Muscle of back (tissue), 13 donors: ENCODE measurements around the gene EEF1AKMT4. TPM values are rescaled to one million over a fixed set of nuclear protein-coding genes. Genes with fewer than 3 reads are reported as not detected.
A peak's percentile ranks its signal among the peaks of the same experiment; 100 is the strongest.

Source experiments
- DNase-seq, 3 donors: peaks; one replicate each; pipeline versions ENCODE4 v3.0.0 to v3.0.0-alpha.2; 2013
- long read RNA-seq, 9 donors: transcript quantifications; one replicate each; lab custom pipeline, GENCODE V29; 2026
- polyA plus RNA-seq, 10 donors: library from polyadenylated mRNA; unstranded; fragments of 120-200 nt; gene quantifications; one replicate each; pipeline ENCODE4 v1.2.1, GENCODE V29; 2013; ENCODE audit not compliant: insufficient read length in 10 of 10

EEF1AKMT4 gene
- 1 to 10 TPM in 8 of 10 donors, under 1 TPM in 2; 0.67 to 2.3 (median 1.5) TPM for polyA plus RNA-seq
- long read RNA-seq, donor 1, result 0 reads
- long read RNA-seq, donor 2, partial matches to known transcripts, result 0 of 1 reads
- long read RNA-seq, donor 2, other reads (novel, unspliced or antisense), result 0 of 1 reads
- long read RNA-seq, donor 3, result 0 reads
- long read RNA-seq, donor 4, partial matches to known transcripts, result 0 of 1 reads
- long read RNA-seq, donor 4, other reads (novel, unspliced or antisense), result 0 of 1 reads
- long read RNA-seq, donor 5, partial matches to known transcripts, result 0 of 4 reads
- long read RNA-seq, donor 5, other reads (novel, unspliced or antisense), result 0 of 4 reads
- long read RNA-seq, donor 6, partial matches to known transcripts, result 0 of 2 reads
- long read RNA-seq, donor 6, other reads (novel, unspliced or antisense), result 0 of 2 reads
- long read RNA-seq, donor 7, partial matches to known transcripts, result 0 of 2 reads
- long read RNA-seq, donor 7, other reads (novel, unspliced or antisense), result 0 of 2 reads
- long read RNA-seq, donor 8, partial matches to known transcripts, result 0 of 1 reads
- long read RNA-seq, donor 8, other reads (novel, unspliced or antisense), result 0 of 1 reads
- long read RNA-seq, donor 9, partial matches to known transcripts, result 0 of 1 reads
- long read RNA-seq, donor 9, other reads (novel, unspliced or antisense), result 0 of 1 reads

GRCh38 chr3:184249412-184250166, at the start of gene EEF1AKMT4:
Gene EEF1AKMT4, plus strand, starts transcription at chr3:184249672. Its CDS starts 23 bp downstream, at chr3:184249695.
- peak; percentile 95 to 97 (median 97) for DNase-seq

DNA sequence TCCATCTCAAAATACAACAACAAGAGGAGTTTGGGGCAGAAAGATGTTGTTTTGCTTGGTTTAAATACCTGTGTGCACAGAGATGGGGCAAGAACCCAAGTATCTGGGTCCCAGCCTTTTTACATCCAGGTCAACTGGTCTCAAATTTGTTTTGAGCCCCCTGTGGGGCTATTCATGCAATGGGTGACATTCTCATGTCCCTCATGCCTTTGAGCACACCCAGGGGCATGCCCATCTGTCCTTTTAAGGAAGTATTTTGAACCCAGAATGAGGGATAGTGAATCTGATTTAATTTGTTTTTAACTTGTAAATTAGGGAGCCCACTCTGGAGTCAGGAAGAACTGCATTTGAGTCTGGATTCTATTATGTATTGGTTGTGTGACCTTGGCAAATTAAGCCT, 48.6 kb upstream of the EEF1AKMT4 start:
- DNase-seq, result no peak

- DNase-seq, result no peak
Measured at GRCh38 chr3:184203526-184203925, 45.9 kb upstream of the EEF1AKMT4 start.

DNA sequence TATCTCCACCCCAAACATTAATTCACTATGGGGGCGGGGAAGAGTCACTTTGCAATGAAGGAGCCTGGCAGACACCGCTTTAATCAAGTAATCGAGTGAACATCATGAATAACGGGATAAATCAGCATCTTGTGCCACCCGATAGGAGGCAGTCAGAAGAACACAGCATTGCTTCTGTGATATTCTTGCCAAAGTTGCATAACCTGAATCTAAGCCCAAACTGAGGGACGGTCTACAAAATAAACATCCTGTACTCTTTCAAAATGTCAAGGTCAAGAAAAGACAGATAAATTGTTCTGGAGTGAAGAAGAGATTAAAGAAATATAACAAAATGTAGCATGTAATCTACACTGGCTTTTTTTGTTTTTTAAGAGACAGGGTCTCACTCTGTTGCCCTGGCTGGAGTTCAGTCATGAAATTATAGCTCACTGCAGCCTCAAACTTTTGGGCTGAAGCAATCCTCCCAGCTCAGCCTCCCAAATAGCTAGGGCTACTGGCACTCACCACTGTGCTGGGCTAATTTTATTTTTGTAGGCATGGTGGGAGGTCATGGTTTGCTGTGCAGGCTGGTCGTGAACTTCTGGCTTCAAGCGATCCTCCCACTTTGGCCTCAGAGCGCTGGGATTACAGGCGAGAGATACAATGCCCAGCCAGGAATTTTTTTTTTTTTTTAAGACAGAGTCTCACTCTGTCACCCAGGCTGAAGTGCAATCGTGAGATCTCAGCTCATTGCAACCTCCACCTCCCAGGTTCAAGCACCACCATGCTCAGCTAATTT, 40.1 kb upstream of the EEF1AKMT4 start:
- no peak for DNase-seq

DNA sequence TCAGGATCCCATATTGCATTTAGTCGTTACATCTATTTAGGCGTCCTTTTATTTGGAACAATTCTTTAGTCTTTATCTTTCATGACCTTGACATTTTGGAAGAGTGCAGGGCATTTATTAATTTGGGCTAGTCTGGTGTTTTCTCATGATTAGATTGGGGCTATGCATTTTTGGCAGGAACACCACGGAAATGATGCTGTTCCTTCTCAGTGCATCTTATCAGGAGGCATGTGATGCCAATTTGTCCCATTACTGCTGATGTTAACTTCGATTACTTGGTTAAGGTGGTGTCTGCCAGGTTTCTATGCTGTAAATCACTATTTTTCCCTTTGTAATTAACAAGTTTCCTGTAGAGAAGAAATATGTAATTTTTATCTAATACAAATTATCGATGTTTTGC, 38.2 kb upstream of the EEF1AKMT4 start:
- DNase-seq, result no peak

GRCh38 chr3:184211718-184212117, 37.8 kb upstream of the EEF1AKMT4 start:
- DNase-seq, result no peak

- DNase-seq, result no peak
Measured at GRCh38 chr3:184218814-184219213, 30.7 kb upstream of the EEF1AKMT4 start.

DNA sequence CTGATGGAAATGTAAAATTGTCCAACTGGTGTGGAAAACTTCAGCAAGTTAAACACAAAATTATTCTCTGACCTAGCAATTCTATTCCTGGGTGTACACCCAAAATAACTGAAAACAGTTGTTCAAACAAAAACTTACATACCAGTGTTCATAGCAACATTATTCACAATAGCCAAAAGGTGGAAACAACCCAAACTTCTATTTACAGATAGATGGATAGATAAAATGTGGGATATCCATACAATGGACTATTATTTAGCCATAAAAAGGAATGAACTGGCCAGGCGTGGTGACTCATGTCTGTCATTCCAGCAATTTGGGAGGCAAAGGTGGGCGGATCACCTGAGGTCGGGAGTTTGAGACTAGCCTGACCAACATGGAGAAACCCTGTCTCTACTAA, 27.0 kb upstream of the EEF1AKMT4 start:
- DNase-seq, result no peak

DNA sequence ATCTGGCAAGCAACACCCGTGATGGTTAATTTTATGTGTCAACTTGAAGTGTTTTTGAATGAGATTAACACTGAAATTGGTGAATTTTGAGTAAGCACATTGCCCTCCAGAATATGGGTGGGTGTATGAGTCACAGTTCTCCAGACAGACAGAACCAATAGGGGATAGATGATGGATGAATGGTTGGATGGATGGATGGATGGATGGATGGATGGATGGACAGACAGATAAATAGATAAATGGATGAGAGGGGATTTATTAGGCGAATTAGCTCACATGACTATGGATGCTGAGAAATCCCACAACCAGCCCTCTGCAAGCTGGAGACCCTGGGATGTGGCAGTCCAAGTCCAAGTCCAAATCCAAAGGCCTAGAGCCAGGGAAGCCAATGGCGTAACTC, 25.5 kb upstream of the EEF1AKMT4 start:
- no peak for DNase-seq

DNA sequence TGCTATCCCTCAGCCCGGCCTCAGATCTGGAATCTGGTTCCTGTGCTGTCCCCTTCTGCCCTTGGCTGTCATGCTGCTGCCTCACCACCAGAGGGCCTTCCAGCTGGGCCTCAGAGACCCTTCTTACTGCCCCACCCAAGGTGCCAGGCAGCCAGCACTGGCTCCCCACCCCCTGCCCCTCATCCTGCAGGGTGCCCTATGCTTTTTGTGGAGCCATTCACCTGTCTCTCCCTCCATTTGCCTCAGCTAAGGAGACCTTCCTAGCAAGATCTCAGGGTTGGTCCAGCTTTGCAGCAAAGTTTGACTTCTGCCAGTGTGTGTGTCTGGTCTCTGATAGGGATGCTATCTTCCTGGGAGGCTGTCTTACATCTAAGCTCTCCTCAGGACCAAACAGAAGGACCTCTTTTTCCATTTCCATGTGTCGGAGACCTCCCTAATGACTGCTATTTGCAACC, 22.0 kb upstream of the EEF1AKMT4 start:
- DNase-seq, result peak in 1 of 3 donors; percentile 11

- no peak for DNase-seq
Measured at GRCh38 chr3:184228376-184229137, 20.9 kb upstream of the EEF1AKMT4 start.

GRCh38 chr3:184229394-184230080, 19.9 kb upstream of the EEF1AKMT4 start, which contains the start of gene VWA5B2:
Gene VWA5B2, plus strand, starts transcription at chr3:184229585. Its CDS starts 944 bp downstream, at chr3:184230529.
- peak in 2 of 3 donors; percentile 42 to 68 for DNase-seq

- DNase-seq, result peak in 1 of 3 donors; percentile 7
Measured at GRCh38 chr3:184230081-184230602, 19.3 kb upstream of the EEF1AKMT4 start.

DNA sequence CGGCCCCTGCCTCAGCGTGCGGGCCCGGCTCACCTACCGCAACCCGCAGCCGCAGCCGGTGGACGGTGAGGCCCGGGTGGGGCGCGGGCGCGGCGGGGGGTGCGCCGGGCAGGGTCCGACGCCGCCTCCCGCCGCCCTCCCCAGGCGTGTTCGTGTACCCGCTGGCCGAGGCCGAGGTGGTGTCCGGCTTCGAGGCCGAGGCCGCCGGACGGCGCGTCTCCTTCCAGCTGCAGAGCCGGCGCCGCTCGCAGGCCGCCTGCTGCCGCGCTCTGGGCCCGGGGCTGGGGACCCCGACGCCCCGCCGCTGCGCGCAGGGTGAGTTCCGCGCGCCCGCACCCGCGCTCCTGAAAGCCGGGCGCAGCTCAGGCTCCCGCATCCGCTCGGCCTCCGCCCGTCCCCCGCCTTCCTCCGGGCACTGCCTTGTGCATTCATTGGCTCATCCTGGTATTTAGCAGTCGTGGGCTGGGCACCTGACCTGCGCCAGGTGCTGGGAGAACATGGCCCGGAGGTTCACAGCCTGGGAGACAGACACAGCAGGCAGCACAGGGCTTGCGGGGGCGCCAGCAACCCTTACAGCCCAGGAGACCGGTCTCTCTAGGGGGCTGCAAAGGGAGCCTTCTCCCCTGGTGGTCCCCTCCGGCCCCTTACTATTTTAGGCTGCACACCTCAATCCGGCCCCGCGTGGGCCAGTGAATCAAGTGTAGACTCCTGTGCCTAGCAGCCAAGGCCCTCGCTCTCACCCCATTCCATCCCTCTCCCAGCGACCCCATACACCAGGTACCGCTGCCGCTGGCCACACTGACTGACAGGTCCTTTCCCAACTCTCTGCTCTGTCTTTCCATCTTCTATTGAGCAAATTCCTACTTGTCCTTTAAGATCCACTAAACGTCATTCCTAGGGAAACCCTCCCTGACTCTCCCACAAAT, 18.6 kb upstream of the EEF1AKMT4 start:
- DNase-seq, result peak in 1 of 3 donors; percentile 7

- DNase-seq, result no peak
Measured at GRCh38 chr3:184231671-184232070, 17.8 kb upstream of the EEF1AKMT4 start.

GRCh38 chr3:184233127-184233843, 16.2 kb upstream of the EEF1AKMT4 start:
- no peak for DNase-seq

DNA sequence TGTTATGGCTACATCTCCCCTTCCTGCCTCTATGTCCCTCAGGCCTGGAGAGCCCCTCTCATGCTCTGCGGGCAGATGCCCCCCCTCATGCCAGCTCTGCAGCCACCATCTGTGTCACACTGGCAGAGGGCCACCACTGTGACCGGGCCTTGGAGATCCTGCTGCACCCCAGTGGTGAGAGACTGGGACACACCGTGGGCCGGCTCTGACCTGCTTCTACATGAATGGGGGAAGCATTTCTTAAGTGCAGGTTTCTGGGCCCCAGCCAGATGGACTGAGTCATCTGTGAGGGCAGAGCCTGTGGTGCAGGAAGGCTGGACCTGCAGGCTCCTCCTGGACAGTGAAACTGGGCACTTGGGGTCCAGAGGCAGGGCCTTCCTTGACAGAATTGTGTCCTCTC, 15.2 kb upstream of the EEF1AKMT4 start:
- DNase-seq, result no peak
